HepG2 (cell line): ENCODE results near the gene EEA1. TPM values are rescaled to one million over a fixed set of nuclear protein-coding genes. Genes with fewer than 3 reads are reported as not detected.

Experiments
- ARHGAP35 ChIP-seq: sonication (generic); formaldehyde crosslinking; IDR thresholded peaks from 2 replicates; pipeline ENCODE4 v1.9.0; 2022; ENCODE audit warnings: mild to moderate bottlenecking, inconsistent platforms, moderate library complexity, missing genetic modification reagents, borderline replicate concordance
- ATRX ChIP-seq: sonication (generic); formaldehyde crosslinking; IDR thresholded peaks from 2 replicates; pipeline ENCODE4 v1.4.0; 2020; ENCODE audit warnings: missing genetic modification reagents, borderline replicate concordance
- BCLAF1 ChIP-seq: fragments of 450-650 bp; IDR thresholded peaks from 2 replicates; pipeline ENCODE4 v1.6.1; 2017; ENCODE audit warnings: mild to moderate bottlenecking
- CCDC6 ChIP-seq: sonication (generic); formaldehyde crosslinking; IDR thresholded peaks from 2 replicates; pipeline ENCODE4 v1.8.1; 2022; ENCODE audit warnings: mild to moderate bottlenecking, missing genetic modification reagents, moderate library complexity
- CENPX ChIP-seq: sonication (generic); formaldehyde crosslinking; IDR thresholded peaks from 2 replicates; pipeline ENCODE4 v1.9.0; 2021; ENCODE audit warnings: mild to moderate bottlenecking, missing genetic modification reagents, moderate library complexity
- CREB3 ChIP-seq: sonication (generic); formaldehyde crosslinking; IDR thresholded peaks from 2 replicates; pipeline ENCODE4 v1.5.0; 2020; ENCODE audit warnings: missing genetic modification reagents
- DR1 ChIP-seq: sonication (generic); formaldehyde crosslinking; IDR thresholded peaks from 2 replicates; pipeline ENCODE4 v1.8.0; 2021; ENCODE audit warnings: mild to moderate bottlenecking, missing genetic modification reagents, inconsistent platforms
- ELF1 ChIP-seq: sonication (generic); formaldehyde crosslinking; IDR thresholded peaks from 2 replicates; pipeline ENCODE4 v1.4.0; 2020; ENCODE audit warnings: missing genetic modification reagents
- ESRRA ChIP-seq: sonication (generic); formaldehyde crosslinking; IDR thresholded peaks from 2 replicates; pipeline ENCODE4 v1.5.1; 2020; ENCODE audit warnings: mild to moderate bottlenecking, low read depth, missing genetic modification reagents
- FOSL2 ChIP-seq: sonication (generic); formaldehyde crosslinking; IDR thresholded peaks from 2 replicates; pipeline ENCODE4 v1.4.0; 2020; ENCODE audit warnings: missing genetic modification reagents
- FOXP1 ChIP-seq, 2 experiments: fragments of 450-650 bp in 1 of 2; IDR thresholded peaks; 2 replicates each; pipeline ENCODE4 v1.6.1; 2017 to 2018; ENCODE audit warnings: antibody characterized with exemption in 1 of 2
- MED8 ChIP-seq: sonication (generic); formaldehyde crosslinking; IDR thresholded peaks from 2 replicates; pipeline ENCODE4 v1.8.1; 2023; ENCODE audit warnings: mild to moderate bottlenecking, missing genetic modification reagents; ENCODE audit not compliant: insufficient replicate concordance
- RBAK ChIP-seq: sonication (generic); formaldehyde crosslinking; IDR thresholded peaks from 2 replicates; pipeline ENCODE4 v1.5.1; 2020; ENCODE audit warnings: mild to moderate bottlenecking, missing genetic modification reagents
- RCOR2 ChIP-seq: IDR thresholded peaks from 2 replicates; pipeline ENCODE4 v1.6.1; 2016; ENCODE audit warnings: missing biosample characterization, missing genetic modification reagents
- SOX6 ChIP-seq, 2 experiments: fragments of 450-650 bp in 1 of 2; sonication (generic) in 1 of 2; formaldehyde crosslinking in 1 of 2; IDR thresholded peaks; 2 replicates each; pipeline versions ENCODE4 v1.4.0 to v1.6.1; 2017 to 2020; ENCODE audit warnings: antibody characterized with exemption in 1 of 2, mild to moderate bottlenecking in 1 of 2, missing genetic modification reagents in 1 of 2
- ZFX ChIP-seq: sonication (generic); formaldehyde crosslinking; IDR thresholded peaks from 2 replicates; pipeline ENCODE4 v1.4.0; 2020; ENCODE audit warnings: mild to moderate bottlenecking, low read depth, missing genetic modification reagents, moderate library complexity
- ZNF136 ChIP-seq: sonication (generic); formaldehyde crosslinking; IDR thresholded peaks from 2 replicates; pipeline ENCODE4 v1.8.1; 2022; ENCODE audit warnings: low read depth, mild to moderate bottlenecking, moderate library complexity, missing genetic modification reagents
- ZNF160 ChIP-seq: sonication (generic); formaldehyde crosslinking; IDR thresholded peaks from 2 replicates; pipeline ENCODE4 v1.8.0; 2022; ENCODE audit warnings: mild to moderate bottlenecking, inconsistent platforms, missing genetic modification reagents
- ZNF235 ChIP-seq: sonication (generic); formaldehyde crosslinking; IDR thresholded peaks from 2 replicates; pipeline ENCODE4 v1.8.1; 2023; ENCODE audit warnings: mild to moderate bottlenecking, missing genetic modification reagents, borderline replicate concordance
- ZNF263 ChIP-seq: sonication (generic); formaldehyde crosslinking; IDR thresholded peaks from 2 replicates; pipeline ENCODE4 v1.4.0; 2020; ENCODE audit warnings: missing genetic modification reagents
- ZNF484 ChIP-seq: sonication (generic); formaldehyde crosslinking; IDR thresholded peaks from 2 replicates; pipeline ENCODE4 v1.5.1; 2020; ENCODE audit warnings: mild to moderate bottlenecking, low read depth, missing genetic modification reagents, borderline replicate concordance
- ZNF577 ChIP-seq: sonication (generic); formaldehyde crosslinking; IDR thresholded peaks from 2 replicates; pipeline ENCODE4 v1.4.0; 2020; ENCODE audit warnings: mild to moderate bottlenecking, low read depth, missing genetic modification reagents, borderline replicate concordance
- ZNF580 ChIP-seq: IDR thresholded peaks from 2 replicates; pipeline ENCODE4 v1.6.1; 2016; ENCODE audit warnings: low read depth, borderline replicate concordance
- ZNF674 ChIP-seq: sonication (generic); formaldehyde crosslinking; IDR thresholded peaks from 2 replicates; pipeline ENCODE4 v1.5.0; 2020; ENCODE audit warnings: low read depth, mild to moderate bottlenecking, missing genetic modification reagents
- ZNF737 ChIP-seq: sonication (generic); formaldehyde crosslinking; IDR thresholded peaks from 2 replicates; pipeline ENCODE4 v1.5.0; 2020; ENCODE audit warnings: missing genetic modification reagents, mild to moderate bottlenecking, borderline replicate concordance
- ZNF772 ChIP-seq: sonication (generic); formaldehyde crosslinking; IDR thresholded peaks from 2 replicates; pipeline ENCODE4 v1.5.0; 2020; ENCODE audit warnings: mild to moderate bottlenecking, missing genetic modification reagents
- ZSCAN20 ChIP-seq: sonication (generic); formaldehyde crosslinking; IDR thresholded peaks from 2 replicates; pipeline ENCODE4 v1.4.0; 2020; ENCODE audit warnings: missing genetic modification reagents, mild to moderate bottlenecking, borderline replicate concordance
- polyA plus RNA-seq, 8 experiments: library from polyadenylated mRNA; depleted of rRNA in 3 of 8; stranded (reverse) in 7 of 8; unstranded in 1 of 8; fragments of >200 nt; fragmentation: Illumina TruSeq in 4 of 8; extraction: Trizol in 4 of 8; gene quantifications; 2 replicates each; pipeline versions ENCODE4 v1.2.1 to v1.2.3, GENCODE V29; 2011 to 2016; ENCODE audit warnings: low read depth in 4 of 8, missing spikeins in 1 of 8, mixed read lengths in 1 of 8; ENCODE audit not compliant: insufficient read depth in 1 of 8
- total RNA-seq, 5 experiments: library from RNA; depleted of rRNA; stranded (reverse); fragments of >200 nt; fragmentation: Illumina TruSeq; extraction: Trizol; gene quantifications; 2 replicates each; pipeline ENCODE4 v1.2.3, GENCODE V29; 2016; ENCODE audit warnings: low read depth in 1 of 5

Gene EEA1
- total and polyA plus RNA-seq, 2 of the 13 experiments (the other 11 are each of a cell fraction or from before 2014, with no cell fraction given), result 5.0 to 19.3 TPM

- TF ChIP-seq ZNF160 (CRISPR knock-in tag) (no peak), ESRRA (no peak), CENPX (CRISPR knock-in tag) (no peak), CCDC6 (no peak), RCOR2 (CRISPR knock-in tag) (0 out of 2 replicates have a peak, but pooled peaks have one; percentile 30), ZNF484 (no peak), FOXP1 (IDR thresholded peaks at IDR 0.05) (no peak), FOXP1 (CRISPR knock-in tag; IDR thresholded peaks at IDR 0.05) (no peak), BCLAF1 (no peak), CREB3 (no peak), ZNF235 (CRISPR knock-in tag) (no peak), ZFX (CRISPR knock-in tag) (no peak), ZSCAN20 (no peak), ZNF577 (CRISPR knock-in tag) (no peak), ZNF737 (CRISPR knock-in tag) (no peak), ZNF772 (CRISPR knock-in tag) (no peak), SOX6 (IDR thresholded peaks at IDR 0.05) (no peak), SOX6 (CRISPR knock-in tag; IDR thresholded peaks at IDR 0.05) (0 out of 2 replicates have a peak, but pooled peaks have one; percentile 11), DR1 (CRISPR knock-in tag) (no peak), ZNF136 (CRISPR knock-in tag) (no peak), ZNF674 (no peak), ZNF580 (no peak), RBAK (CRISPR knock-in tag) (no peak), ELF1 (CRISPR knock-in tag) (no peak), ARHGAP35 (CRISPR knock-in tag) (no peak), FOSL2 (CRISPR knock-in tag) (peak; percentile 73), MED8 (CRISPR knock-in tag) (no peak), ATRX (no peak), ZNF263 (CRISPR knock-in tag) (peak; percentile 89)
Measured at GRCh38 chr12:92927436-92928281, 1.4 kb downstream of the EEA1 start (continued).
